Inflammatory macrophage treated with lipopolysaccharide for 1 hour (primary cell): ENCODE measurements around the gene MYF6.

ENCODE experiments used
- DNase-seq, 2 donors: peaks; one replicate each; pipeline ENCODE4 v3.0.0-alpha.2; 2020 to 2022

The MYF6 gene

GRCh38 chr12:80708259-80708974 lies 983 bp downstream of the MYF6 start:
- DNase-seq = no peak

GRCh38 chr12:80708975-80709328 lies 1.5 kb downstream of the MYF6 start:
- DNase-seq = no peak

GRCh38 chr12:80709811-80710726 lies 2.6 kb downstream of the MYF6 start:
- DNase-seq = no peak

DNA sequence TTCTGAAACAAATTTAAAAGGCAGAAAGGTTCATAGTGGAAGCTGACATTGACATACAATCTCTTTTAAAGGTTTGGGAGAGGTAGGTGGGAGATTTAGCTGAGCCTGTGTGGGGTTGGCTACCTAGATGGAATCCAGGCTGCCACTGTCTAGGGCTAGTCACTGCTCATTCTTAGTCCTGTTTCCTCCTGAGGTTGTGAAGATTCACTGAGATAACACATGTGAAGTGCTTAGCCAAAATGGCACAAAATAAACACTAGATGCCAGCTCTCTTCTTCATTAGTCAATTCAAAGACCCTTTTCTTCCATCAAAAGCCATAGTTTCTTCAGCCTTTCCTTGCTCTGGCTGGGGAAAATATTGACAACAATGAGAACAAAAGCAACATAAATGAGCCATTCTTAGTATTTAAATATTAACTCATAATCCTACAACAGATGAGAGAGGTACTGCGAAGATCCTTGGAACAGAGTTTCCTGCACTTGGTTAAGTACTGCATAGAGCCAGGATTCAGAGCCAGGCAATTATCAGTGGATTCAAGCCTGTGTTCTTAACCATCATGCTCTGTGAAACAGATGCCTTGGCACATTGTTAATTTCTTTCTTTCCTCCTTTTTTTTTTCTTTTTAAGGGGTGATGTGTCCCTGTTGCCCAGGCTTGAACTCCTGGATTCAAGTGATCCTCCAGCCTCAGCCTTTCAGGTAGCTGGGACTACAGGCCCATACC lies 3.5 kb downstream of the MYF6 start:
- no peak for DNase-seq

GRCh38 chr12:80711866-80712265 lies 4.4 kb downstream of the MYF6 start:
- DNase-seq = no peak

DNA sequence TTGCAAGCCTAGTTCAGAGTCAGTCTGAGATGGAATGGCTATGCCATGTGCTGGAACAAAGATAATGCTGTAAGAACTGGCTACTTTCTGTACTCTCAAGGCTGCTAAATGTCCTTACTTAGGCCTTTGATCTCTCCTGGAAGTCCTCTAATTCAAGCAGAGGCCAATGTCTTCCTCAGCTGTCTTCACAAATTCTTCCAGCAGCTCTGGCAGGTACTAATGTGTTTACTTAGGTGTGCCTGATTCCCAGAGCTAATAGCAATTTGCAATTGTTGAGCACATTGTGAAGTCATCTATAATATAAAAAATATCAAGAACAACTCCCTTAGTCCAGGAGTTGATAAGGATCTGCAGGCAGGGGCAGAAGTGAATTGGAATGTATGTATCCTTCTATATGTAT lies 5.4 kb downstream of the MYF6 start:
- no peak for DNase-seq

- no peak for DNase-seq
These were observed 6.0 kb downstream of the MYF6 start for GRCh38 chr12:80713419-80713818.

DNA sequence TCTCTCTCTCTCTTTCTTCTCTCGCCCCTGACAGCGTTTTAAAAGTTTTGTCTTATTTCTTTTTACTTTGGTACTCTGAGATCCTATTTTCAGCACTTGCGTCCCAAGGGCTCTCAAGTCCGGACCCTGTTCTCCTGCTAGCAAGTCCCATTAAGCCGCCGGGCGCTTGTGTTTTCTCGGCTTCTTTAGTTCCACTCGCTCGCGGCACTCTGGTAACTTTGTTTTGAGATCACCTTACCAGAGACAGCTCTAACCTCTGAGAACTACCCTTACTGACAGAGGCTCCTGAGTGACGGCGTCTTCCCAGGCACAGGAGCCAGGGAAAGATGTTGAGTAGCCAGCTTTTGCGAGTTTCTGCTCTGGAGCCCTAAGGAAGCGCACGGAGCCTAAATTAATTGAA lies 6.6 kb downstream of the MYF6 start:
- no peak for DNase-seq

DNA sequence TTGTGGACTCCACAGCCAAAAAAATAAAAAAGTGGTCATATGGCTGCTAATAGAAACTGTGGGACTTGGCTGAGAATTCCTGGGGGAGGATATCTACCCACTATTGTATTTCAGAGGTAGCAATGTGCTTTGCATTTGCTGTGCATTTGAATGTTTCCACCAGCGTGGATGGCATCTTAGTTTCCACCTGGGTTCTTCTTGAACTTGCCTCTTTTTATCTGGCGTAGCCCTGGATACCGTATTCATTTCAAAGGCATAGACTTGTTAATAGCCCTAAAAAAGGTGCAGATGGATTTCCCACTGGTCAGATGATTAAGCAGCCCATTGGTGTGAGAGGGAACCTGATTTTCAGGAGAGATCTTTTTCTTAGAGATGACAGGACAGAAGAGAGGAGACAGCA lies 7.4 kb downstream of the MYF6 start:
- DNase-seq = no peak

DNA sequence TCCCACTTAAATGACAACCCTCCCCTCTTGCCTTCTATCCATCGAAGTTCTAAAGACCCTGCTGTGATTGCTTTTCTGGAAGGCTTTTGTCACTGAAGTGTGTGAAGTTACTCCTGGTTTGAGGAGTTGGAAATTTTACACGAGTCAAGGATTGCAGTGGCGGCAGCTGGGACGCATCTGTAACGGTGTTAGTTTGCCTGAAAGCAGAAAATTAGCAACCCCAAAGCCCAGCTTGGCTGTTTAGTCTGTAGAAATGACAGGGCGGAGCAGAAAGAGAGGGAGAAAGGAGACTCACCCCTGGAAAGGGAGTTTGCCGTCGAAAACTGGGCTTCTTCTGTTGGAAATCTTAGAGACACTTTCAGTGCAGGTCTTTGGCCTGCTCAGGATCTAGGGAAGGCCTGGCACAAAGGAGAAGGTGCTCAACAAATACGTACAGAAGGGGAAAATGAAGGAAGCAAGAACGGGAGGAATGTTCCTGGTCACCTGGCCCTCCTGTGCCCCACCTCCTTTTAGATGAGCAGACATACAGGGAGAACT lies 8.3 kb downstream of the MYF6 start:
- DNase-seq = no peak

- DNase-seq = no peak
These were observed 9.4 kb downstream of the MYF6 start, which contains the start of gene MYF5 for GRCh38 chr12:80716696-80717469. MYF5 (plus strand) TSS chr12:80716912; CDS start chr12:80717064, 152 bp downstream.

- DNase-seq = no peak
These were observed 10.4 kb downstream of the MYF6 start for GRCh38 chr12:80717856-80718255.

GRCh38 chr12:80720516-80720915 lies 13.1 kb downstream of the MYF6 start:
- DNase-seq = no peak

DNA sequence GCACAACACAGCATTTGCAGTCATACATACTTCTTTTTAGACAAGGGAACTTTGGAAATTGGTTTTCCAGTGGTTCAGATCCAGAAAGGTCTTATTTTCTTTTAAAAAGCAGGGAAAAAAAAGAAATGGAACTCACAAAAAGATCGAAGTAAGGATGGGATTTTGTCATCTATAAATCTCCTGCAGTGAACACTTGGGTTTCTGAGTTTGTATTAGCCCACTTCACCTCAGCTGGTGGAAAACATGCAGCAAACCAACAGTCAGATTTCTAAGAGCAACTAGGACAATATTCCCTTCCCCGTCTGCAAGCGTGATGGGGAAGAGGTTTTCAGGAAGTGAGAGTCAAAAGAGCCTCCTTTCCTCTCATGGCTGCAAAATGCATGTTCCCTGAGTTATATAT lies 13.9 kb downstream of the MYF6 start:
- DNase-seq = no peak

DNA sequence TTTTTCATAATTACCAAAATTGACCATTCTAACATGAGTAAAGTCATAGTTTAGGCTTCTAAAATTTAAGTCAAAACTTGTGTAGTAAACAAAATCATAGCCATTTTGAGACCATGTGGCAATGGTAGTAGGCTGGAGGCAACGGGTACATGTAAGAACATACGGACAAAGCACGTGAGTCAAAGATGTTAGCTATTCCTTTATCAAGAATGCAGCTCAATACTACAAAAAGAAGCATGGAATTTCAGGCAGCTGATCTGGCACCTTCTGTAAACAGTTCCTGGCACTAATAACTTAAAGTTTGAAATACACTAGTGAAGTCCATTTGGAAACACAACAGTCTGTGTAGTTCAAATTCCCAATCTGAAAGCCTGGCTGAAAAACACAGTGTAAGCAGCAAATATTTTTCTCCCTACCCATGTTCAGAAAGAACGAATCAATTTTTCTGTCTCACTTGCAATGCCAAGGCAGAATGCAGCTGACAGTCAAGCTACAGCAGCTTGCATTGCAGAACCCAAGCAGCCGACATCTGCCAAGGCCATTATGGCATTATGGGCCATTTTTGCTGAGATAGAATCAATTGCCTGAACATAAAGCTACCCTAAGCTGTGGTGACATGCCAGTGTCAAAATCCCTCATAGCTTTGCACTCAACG lies 38.5 kb downstream of the MYF6 start:
- DNase-seq = no peak

- no peak for DNase-seq
These were observed 40.4 kb downstream of the MYF6 start for GRCh38 chr12:80747800-80748199.

- DNase-seq = no peak
These were observed 42.0 kb downstream of the MYF6 start for GRCh38 chr12:80749456-80749855.

DNA sequence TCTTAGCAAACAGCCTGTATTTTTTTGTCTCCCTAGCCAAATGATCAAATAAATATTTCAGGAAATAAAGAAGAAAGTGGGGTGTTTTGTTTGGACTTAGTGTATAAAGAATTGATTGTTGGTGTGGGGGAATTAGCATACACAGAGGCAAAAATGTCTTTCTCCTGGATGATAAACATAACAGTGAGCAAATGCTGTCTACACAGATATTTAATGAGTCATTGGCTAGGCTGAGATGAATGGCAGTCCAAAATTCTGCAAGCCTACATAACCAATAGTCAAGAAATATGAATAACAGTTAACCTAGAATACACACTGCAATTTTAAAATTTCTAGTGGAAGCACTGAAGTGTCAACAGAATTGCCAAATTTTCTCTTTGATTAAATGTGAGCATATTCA lies 45.0 kb downstream of the MYF6 start:
- no peak for DNase-seq

- no peak for DNase-seq
These were observed 46.8 kb downstream of the MYF6 start for GRCh38 chr12:80754274-80754673.

DNA sequence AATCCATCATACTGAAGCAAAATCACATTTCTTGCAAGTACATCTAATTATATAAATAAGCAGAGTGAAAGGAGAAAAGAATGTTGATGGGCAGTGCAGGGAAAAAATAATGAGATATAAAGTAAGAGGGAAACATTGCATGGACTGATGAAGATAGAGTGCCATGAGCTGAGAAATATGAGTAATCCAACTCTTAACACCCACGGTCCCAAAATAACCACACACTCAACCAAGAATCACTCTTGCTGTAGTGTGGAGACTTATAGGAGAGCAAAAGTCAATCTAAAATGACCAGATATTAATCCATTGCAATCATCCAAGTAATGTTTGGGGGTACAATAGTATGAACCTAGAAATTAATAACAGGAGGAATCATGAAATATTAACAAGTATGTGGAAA lies 49.4 kb downstream of the MYF6 start:
- DNase-seq = no peak
